Inflammatory macrophage (primary cell): ENCODE measurements around the gene KIF4A.
"Not testable (repeated sequence)": the region's sequence is repeated elsewhere in the genome, so short reads cannot be mapped to it uniquely, and the experiment has no call there.

Experiments used
- DNase-seq, 2 donors: peaks; one replicate each; pipeline ENCODE4 v3.0.0-alpha.2; 2020 to 2022

Gene KIF4A

GRCh38 chrX:70398899-70399298 is 109.0 kb downstream of the KIF4A start:
- peak in 1 of 2 donors; percentile 14 for DNase-seq

- not testable (repeated sequence) for DNase-seq
Measured at GRCh38 chrX:70400181-70400580, 110.3 kb downstream of the KIF4A start.

- DNase-seq = no peak
Measured at GRCh38 chrX:70402721-70403120, 112.8 kb downstream of the KIF4A start.

- DNase-seq = no peak
Measured at GRCh38 chrX:70405003-70405402, 115.1 kb downstream of the KIF4A start.

GRCh38 chrX:70410921-70411320 is 121.0 kb downstream of the KIF4A start:
- no peak for DNase-seq

- DNase-seq = no peak
Measured at GRCh38 chrX:70411475-70411874, 121.6 kb downstream of the KIF4A start.

- DNase-seq = no peak
Measured at GRCh38 chrX:70421618-70422017, 131.7 kb downstream of the KIF4A start.

- no peak for DNase-seq
Measured at GRCh38 chrX:70422851-70423341, 133.0 kb downstream of the KIF4A start, which contains the start of gene GDPD2. GDPD2 (plus strand) TSS chrX:70423314; CDS start chrX:70424985, 1,671 bp downstream.

- no peak for DNase-seq
Measured at GRCh38 chrX:70423936-70424675, 134.2 kb downstream of the KIF4A start.

GRCh38 chrX:70424801-70425200 is 134.9 kb downstream of the KIF4A start:
- no peak for DNase-seq

GRCh38 chrX:70426286-70427278 is 136.7 kb downstream of the KIF4A start:
- no peak for DNase-seq

- no peak for DNase-seq
Measured at GRCh38 chrX:70427365-70427764, 137.5 kb downstream of the KIF4A start.

GRCh38 chrX:70429759-70430158 is 139.9 kb downstream of the KIF4A start:
- DNase-seq = no peak

GRCh38 chrX:70432936-70433847 is 143.3 kb downstream of the KIF4A start:
- peak in 1 of 2 donors; percentile 8 for DNase-seq

- peak; percentile 18 to 51 for DNase-seq
Measured at GRCh38 chrX:70433848-70434351, 144.0 kb downstream of the KIF4A start.

GRCh38 chrX:70434352-70434866 is 144.5 kb downstream of the KIF4A start:
- DNase-seq = peak; percentile 50 to 67

- no peak for DNase-seq
Measured at GRCh38 chrX:70434914-70435586, 145.1 kb downstream of the KIF4A start.

GRCh38 chrX:70436343-70436742 is 146.4 kb downstream of the KIF4A start:
- no peak for DNase-seq

GRCh38 chrX:70437011-70437410 is 147.1 kb downstream of the KIF4A start:
- peak in 1 of 2 donors; percentile 14 for DNase-seq

GRCh38 chrX:70437921-70438665 is 148.2 kb downstream of the KIF4A start:
- DNase-seq = no peak
